Caco-2 (cell line): ENCODE measurements around the gene ARHGEF5. TPM values are rescaled to one million over a fixed set of nuclear protein-coding genes. Genes with fewer than 3 reads are reported as not detected.
A peak's percentile ranks its signal among the peaks of the same experiment; 100 is the strongest.

Source experiments
- BruUV-seq: library from RNA; stranded (reverse); fragments of 400-500 nt; replicated peaks from 2 replicates; lab custom pipeline; 2021; lab: Mats Ljungman, UMichigan
- CTCF ChIA-PET: fragments of 300-600 bp; sonication (Branson Sonifier 250); formaldehyde crosslinking; loops from one replicate; lab custom pipeline; 2022; ENCODE audit warnings: antibody characterized with exemption; lab: Charles Lee
- POLR2A ChIA-PET: fragments of 300-600 bp; sonication (Branson Sonifier 250); formaldehyde crosslinking; loops from one replicate; lab custom pipeline; 2022; ENCODE audit warnings: antibody characterized with exemption; lab: Charles Lee
- DNase-seq, 2 experiments: peaks; one replicate each; pipeline versions ENCODE4 v3.0.0 to v3.0.0-alpha.2; 2020 to 2022
- H3K27me3 ChIP-seq: replicated peaks from 2 replicates; pipeline ENCODE4 v1.6.0; 2011; ENCODE audit warnings: low read length; ENCODE audit not compliant: control insufficient read depth, insufficient read depth
- H3K36me3 ChIP-seq: 2 replicates; pipeline ENCODE4 v1.5.1; 2011; ENCODE audit warnings: low read length; ENCODE audit not compliant: control insufficient read depth, insufficient read depth
- H3K4me1 ChIP-seq: fragments of 250-450 bp; sonication (Bioruptor Pico); 2 replicates; pipeline ENCODE4 v1.5.1; 2020; ENCODE audit warnings: mild to moderate bottlenecking
- H3K4me3 ChIP-seq: 2 replicates; pipeline ENCODE4 v1.5.1; 2011; ENCODE audit warnings: low read depth, mild to moderate bottlenecking, control low read depth, low read length
- H3K9me3 ChIP-seq: fragments of 250-450 bp; sonication (Bioruptor Pico); 2 replicates; pipeline ENCODE4 v1.5.1; 2020; ENCODE audit warnings: mild to moderate bottlenecking, moderate library complexity
- H3K27ac Mint-ChIP-seq: one replicate; pipeline ENCODE4 v1.8.0; 2022; ENCODE audit warnings: mixed read lengths; ENCODE audit not compliant: unreplicated experiment
- H3K27me3 Mint-ChIP-seq: one replicate; pipeline ENCODE4 v1.8.0; 2022; ENCODE audit warnings: mixed read lengths; ENCODE audit not compliant: insufficient read depth, unreplicated experiment
- H3K36me3 Mint-ChIP-seq: one replicate; pipeline ENCODE4 v1.8.0; 2022; ENCODE audit warnings: mild to moderate bottlenecking, mixed read lengths; ENCODE audit not compliant: insufficient read depth, unreplicated experiment
- H3K4me1 Mint-ChIP-seq: one replicate; pipeline ENCODE4 v1.8.0; 2022; ENCODE audit warnings: low read depth, mixed read lengths; ENCODE audit not compliant: unreplicated experiment
- H3K4me3 Mint-ChIP-seq: one replicate; pipeline ENCODE4 v1.8.0; 2022; ENCODE audit warnings: mild to moderate bottlenecking, moderate library complexity, mixed read lengths; ENCODE audit not compliant: unreplicated experiment
- H3K9me3 Mint-ChIP-seq: one replicate; pipeline ENCODE4 v1.8.0; 2022; ENCODE audit warnings: mixed read lengths; ENCODE audit not compliant: unreplicated experiment
- CTCF ChIP-seq, 2 experiments: fragments of 200-600 bp in 1 of 2; IDR thresholded peaks; 1 replicate in 1 of 2; 2 replicates in 1 of 2; pipeline versions ENCODE4 v1.5.1 to v1.8.0; 2011 to 2022; ENCODE audit warnings: antibody characterized with exemption in 1 of 2, control low read depth in 1 of 2, inconsistent platforms in 1 of 2, low read depth in 1 of 2, low read length in 1 of 2, mild to moderate bottlenecking in 1 of 2, moderate library complexity in 1 of 2; ENCODE audit not compliant: insufficient read depth in 1 of 2, severe bottlenecking in 1 of 2, unreplicated experiment in 1 of 2
- intact Hi-C: fragments of 100-400 bp; cut with micrococcal nuclease; formaldehyde crosslinking; loops from one replicate; pipeline ENCODE4 v1.10.0; 2022; ENCODE audit not compliant: unreplicated experiment
- total RNA-seq: library from RNA; stranded (reverse); gene quantifications from 2 replicates; pipeline ENCODE4 v1.2.3, GENCODE V29; 2022

The ARHGEF5 gene
- total RNA-seq, 1 experiment from 2014 or later = 26.4 TPM

- ChIA-PET POLR2A (no interaction called here), CTCF (no interaction called here)
- H3K4me1 Mint-ChIP-seq = no peaks in the 10 kb centered on the region
- Histone ChIP-seq H3K4me1 (0 out of 2 replicates have a peak, but pooled peaks cover 3% of the 10 kb centered on the region), H3K4me3 (no peak overlapping the region), H3K36me3 (no peaks in the 10 kb centered on the region), H3K9me3 (no peaks in the 10 kb centered on the region), H3K27me3 (no peaks in the 10 kb centered on the region)
- no peaks in the 10 kb centered on the region for H3K27me3 Mint-ChIP-seq
- no peak for TF ChIP-seq CTCF (IDR thresholded peaks at IDR 0.05; ENCODE audit: insufficient read depth in 1 of 2, low read depth in 1 of 2, low read length in 1 of 2, severe bottlenecking in 1 of 2, unreplicated experiment in 1 of 2)
- intact Hi-C loops = no loop called here
- no peaks in the 10 kb centered on the region for H3K9me3 Mint-ChIP-seq
- no TSS peak for BruUV-seq
- DNase-seq = no peak
- H3K36me3 Mint-ChIP-seq = peaks cover 7% of the 10 kb centered on the region
- H3K4me3 Mint-ChIP-seq = no peak overlapping the region
- no peak overlapping the region for H3K27ac Mint-ChIP-seq
Observed at GRCh38 chr7:144378651-144379050, 23.4 kb downstream of the ARHGEF5 start.

- Mint-ChIP-seq H3K9me3 (no peaks in the 10 kb centered on the region), H3K27ac (no peak overlapping the region), H3K27me3 (no peaks in the 10 kb centered on the region), H3K4me1 (peaks cover 8% of the 10 kb centered on the region), H3K4me3 (no peak overlapping the region), H3K36me3 (peaks cover 7% of the 10 kb centered on the region)
- no TSS peak for BruUV-seq
- ChIA-PET POLR2A (no interaction called here), CTCF (no interaction called here)
- 0 out of 2 replicates have a peak, but pooled peaks cover 9% of the 10 kb centered on the region for H3K4me1 ChIP-seq
- TF ChIP-seq CTCF (IDR thresholded peaks at IDR 0.05; ENCODE audit: insufficient read depth in 1 of 2, low read depth in 1 of 2, low read length in 1 of 2, severe bottlenecking in 1 of 2, unreplicated experiment in 1 of 2) = no peak
- intact Hi-C loops = no loop called here
- H3K4me3 ChIP-seq = no peak overlapping the region
- H3K9me3 ChIP-seq = no peaks in the 10 kb centered on the region
- no peaks in the 10 kb centered on the region for H3K27me3 ChIP-seq
- DNase-seq = no peak
- no peaks in the 10 kb centered on the region for H3K36me3 ChIP-seq
Observed at GRCh38 chr7:144379776-144380384, 24.7 kb downstream of the ARHGEF5 start.

- peak overlapping the region; percentile 72 for H3K4me3 Mint-ChIP-seq
- CTCF ChIA-PET = interaction anchor here (0.6 to 0.7 kb wide), 2 partner anchors 212 to 256 kb away, joined by 3 read pairs; no protein-coding TSS in a partner anchor
- Histone ChIP-seq H3K9me3 (no peaks in the 10 kb centered on the region), H3K4me1 (0 out of 2 replicates have a peak, but pooled peaks cover 12% of the 10 kb centered on the region), H3K27me3 (no peaks in the 10 kb centered on the region), H3K4me3 (peak overlapping the region; percentile 39), H3K36me3 (no peaks in the 10 kb centered on the region)
- intact Hi-C loops = no loop called here
- no peaks in the 10 kb centered on the region for H3K27me3 Mint-ChIP-seq
- DNase-seq = peak in 1 of 2 experiments; percentile 51
- BruUV-seq = no TSS peak
- no peak for TF ChIP-seq CTCF (IDR thresholded peaks at IDR 0.05; ENCODE audit: insufficient read depth in 1 of 2, low read depth in 1 of 2, low read length in 1 of 2, severe bottlenecking in 1 of 2, unreplicated experiment in 1 of 2)
- H3K36me3 Mint-ChIP-seq = peaks cover 4% of the 10 kb centered on the region
- H3K4me1 Mint-ChIP-seq = peaks cover 15% of the 10 kb centered on the region
- POLR2A ChIA-PET = no interaction called here
- H3K9me3 Mint-ChIP-seq = no peaks in the 10 kb centered on the region
- peak overlapping the region; percentile 62 for H3K27ac Mint-ChIP-seq
Observed at GRCh38 chr7:144384071-144384470, 28.9 kb downstream of the ARHGEF5 start.
